NCI-H2196 (cell line): ENCODE data around the gene NSF.
"Not testable (repeated sequence)": the region's sequence is repeated elsewhere in the genome, so short reads cannot be mapped to it uniquely, and the experiment has no call there.

Experiments used
- DNase-seq: peaks from one replicate; lab custom pipeline; 2025; ENCODE audit not compliant: unreplicated experiment; lab: John Stamatoyannopoulos, UW

Gene NSF

GRCh38 chr17:46590157-46591146 lies at the start of gene NSF:
Gene NSF, plus strand, starts transcription at chr17:46590669. Its CDS starts 107 bp downstream, at chr17:46590776.
- DNase-seq = not testable (repeated sequence)

- DNase-seq = not testable (repeated sequence)
Measured at GRCh38 chr17:46548607-46549006, 41.9 kb upstream of the NSF start.

GRCh38 chr17:46559155-46559554 lies 31.3 kb upstream of the NSF start:
- not testable (repeated sequence) for DNase-seq

- DNase-seq = not testable (repeated sequence)
Measured at GRCh38 chr17:46560048-46560447, 30.4 kb upstream of the NSF start.

GRCh38 chr17:46566284-46566683 lies 24.2 kb upstream of the NSF start:
- DNase-seq = not testable (repeated sequence)

- not testable (repeated sequence) for DNase-seq
Measured at GRCh38 chr17:46566980-46567379, 23.5 kb upstream of the NSF start.

- not testable (repeated sequence) for DNase-seq
Measured at GRCh38 chr17:46571796-46572195, 18.7 kb upstream of the NSF start.

GRCh38 chr17:46579083-46580075 lies 11.1 kb upstream of the NSF start, which contains the start of gene ARL17A:
Gene ARL17A, minus strand, starts transcription at chr17:46579691. Its CDS starts 3,369 bp downstream, at chr17:46576322.
- not testable (repeated sequence) for DNase-seq

GRCh38 chr17:46580082-46580481 lies 10.4 kb upstream of the NSF start:
- not testable (repeated sequence) for DNase-seq

GRCh38 chr17:46585444-46585843 lies 5.0 kb upstream of the NSF start:
- not testable (repeated sequence) for DNase-seq

- DNase-seq = not testable (repeated sequence)
Measured at GRCh38 chr17:46591332-46591731, 863 bp downstream of the NSF start.

- not testable (repeated sequence) for DNase-seq
Measured at GRCh38 chr17:46598344-46598931, 8.0 kb downstream of the NSF start.

GRCh38 chr17:46600767-46601166 lies 10.3 kb downstream of the NSF start:
- not testable (repeated sequence) for DNase-seq

- not testable (repeated sequence) for DNase-seq
Measured at GRCh38 chr17:46603125-46603524, 12.7 kb downstream of the NSF start.

- DNase-seq = not testable (repeated sequence)
Measured at GRCh38 chr17:46611304-46611703, 20.8 kb downstream of the NSF start.

GRCh38 chr17:46613876-46614275 lies 23.4 kb downstream of the NSF start:
- DNase-seq = not testable (repeated sequence)

GRCh38 chr17:46617121-46617520 lies 26.7 kb downstream of the NSF start:
- not testable (repeated sequence) for DNase-seq

- not testable (repeated sequence) for DNase-seq
Measured at GRCh38 chr17:46618975-46619374, 28.5 kb downstream of the NSF start.

GRCh38 chr17:46623790-46624189 lies 33.3 kb downstream of the NSF start:
- DNase-seq = not testable (repeated sequence)

- not testable (repeated sequence) for DNase-seq
Measured at GRCh38 chr17:46624726-46625125, 34.3 kb downstream of the NSF start.
